Head of caudate nucleus (tissue), 42 donors: ENCODE data around the gene RHOBTB3.
"Not testable (repeated sequence)": the region's sequence is repeated elsewhere in the genome, so short reads cannot be mapped to it uniquely, and the experiment has no call there.

Experiments
- DNase-seq, 42 donors: peaks; one replicate each; pipeline versions ENCODE4 v3.0.0 to v3.0.0-alpha.2; 2020 to 2021; ENCODE audit warnings: mixed read lengths in 7 of 42
- intact Hi-C: fragments of 100-400 bp; cut with DNase I; formaldehyde crosslinking; loops from one replicate; pipeline ENCODE4 v1.15.0; 2022

RHOBTB3 gene

DNA sequence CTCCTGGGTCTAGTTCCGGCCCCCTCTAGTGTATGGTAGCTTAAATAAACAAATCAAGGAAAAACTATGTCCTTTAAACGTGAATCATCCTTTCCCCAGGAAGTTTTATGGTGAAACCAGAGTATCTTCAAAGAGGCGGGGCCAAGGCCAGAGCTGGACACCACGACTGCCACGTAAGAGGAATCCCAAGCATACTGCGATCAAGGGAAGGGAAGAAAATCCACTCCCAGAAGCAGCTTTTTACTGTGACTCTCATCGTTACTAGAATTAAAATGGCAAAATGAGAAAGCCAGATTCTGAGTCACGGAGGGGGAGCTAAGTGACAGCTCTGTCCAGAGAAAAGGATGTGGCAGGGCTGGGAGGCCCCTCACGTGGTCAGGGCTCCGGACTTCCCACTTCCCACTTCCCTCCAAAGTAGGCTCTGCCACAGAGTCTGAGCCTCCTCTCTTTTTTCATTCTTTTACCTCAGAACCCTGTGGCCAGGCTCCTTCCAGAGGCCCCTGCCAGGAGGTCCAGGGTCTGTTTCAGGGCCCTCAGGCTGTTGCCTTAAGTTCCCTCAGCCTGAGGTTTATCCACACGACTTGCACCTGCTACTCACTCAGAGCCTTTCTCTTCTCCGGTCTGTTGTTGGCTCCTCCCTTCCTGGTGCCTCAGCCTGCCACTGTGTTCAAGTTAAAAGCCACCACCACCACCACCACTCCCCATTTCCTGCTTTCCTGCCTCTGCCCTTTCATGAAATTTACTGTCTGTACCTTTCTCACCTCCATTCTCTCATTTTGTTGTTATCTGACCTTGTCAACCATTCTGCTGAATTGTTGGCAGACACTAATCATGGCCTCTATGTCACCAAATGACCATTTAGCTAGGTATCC, 92.8 kb downstream of the RHOBTB3 start:
- intact Hi-C loops, result no loop called here
- peak in 24 of 42 donors; percentile 19 to 68 (median 45) for DNase-seq

DNA sequence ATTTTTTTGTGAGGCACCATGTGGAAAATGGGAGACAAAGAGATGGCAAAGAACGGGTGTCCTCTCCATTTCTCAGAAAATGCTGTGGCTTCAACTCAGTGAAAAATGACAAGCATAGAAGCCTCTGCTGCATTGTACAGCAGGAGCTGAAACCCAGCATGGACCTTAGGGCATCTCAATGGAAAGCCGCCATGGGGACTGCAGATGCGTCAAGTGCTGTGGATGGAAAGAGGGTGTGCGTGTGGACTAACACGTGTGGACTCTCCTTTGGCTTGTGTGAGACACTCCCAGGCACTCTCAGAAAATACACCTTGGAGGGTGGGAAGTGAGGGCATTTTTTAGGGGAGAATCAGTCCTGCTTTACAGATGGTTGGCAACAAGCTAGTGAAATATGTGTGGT, 93.6 kb downstream of the RHOBTB3 start:
- intact Hi-C loops, result no loop called here
- no peak for DNase-seq

DNA sequence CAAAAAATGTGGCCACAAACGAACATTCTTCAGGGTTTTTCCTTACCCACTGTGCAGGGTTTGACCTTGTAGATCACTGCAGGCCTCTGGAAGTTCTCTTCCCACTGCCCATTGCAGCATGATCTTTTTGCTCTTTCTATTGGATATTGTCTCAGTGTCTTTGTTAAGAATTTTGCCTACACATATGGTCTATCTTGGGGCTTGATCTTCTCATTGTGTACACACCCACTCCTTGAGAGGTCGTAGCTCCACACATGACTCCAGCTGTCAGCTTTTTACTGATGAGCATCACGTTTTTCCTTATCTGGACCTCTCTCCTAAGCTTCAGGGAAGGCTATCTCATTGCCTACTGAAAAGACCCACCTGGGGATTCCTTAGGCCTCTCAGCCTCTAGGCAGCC, 94.4 kb downstream of the RHOBTB3 start:
- no peak for DNase-seq
- intact Hi-C loops, result no loop called here

DNA sequence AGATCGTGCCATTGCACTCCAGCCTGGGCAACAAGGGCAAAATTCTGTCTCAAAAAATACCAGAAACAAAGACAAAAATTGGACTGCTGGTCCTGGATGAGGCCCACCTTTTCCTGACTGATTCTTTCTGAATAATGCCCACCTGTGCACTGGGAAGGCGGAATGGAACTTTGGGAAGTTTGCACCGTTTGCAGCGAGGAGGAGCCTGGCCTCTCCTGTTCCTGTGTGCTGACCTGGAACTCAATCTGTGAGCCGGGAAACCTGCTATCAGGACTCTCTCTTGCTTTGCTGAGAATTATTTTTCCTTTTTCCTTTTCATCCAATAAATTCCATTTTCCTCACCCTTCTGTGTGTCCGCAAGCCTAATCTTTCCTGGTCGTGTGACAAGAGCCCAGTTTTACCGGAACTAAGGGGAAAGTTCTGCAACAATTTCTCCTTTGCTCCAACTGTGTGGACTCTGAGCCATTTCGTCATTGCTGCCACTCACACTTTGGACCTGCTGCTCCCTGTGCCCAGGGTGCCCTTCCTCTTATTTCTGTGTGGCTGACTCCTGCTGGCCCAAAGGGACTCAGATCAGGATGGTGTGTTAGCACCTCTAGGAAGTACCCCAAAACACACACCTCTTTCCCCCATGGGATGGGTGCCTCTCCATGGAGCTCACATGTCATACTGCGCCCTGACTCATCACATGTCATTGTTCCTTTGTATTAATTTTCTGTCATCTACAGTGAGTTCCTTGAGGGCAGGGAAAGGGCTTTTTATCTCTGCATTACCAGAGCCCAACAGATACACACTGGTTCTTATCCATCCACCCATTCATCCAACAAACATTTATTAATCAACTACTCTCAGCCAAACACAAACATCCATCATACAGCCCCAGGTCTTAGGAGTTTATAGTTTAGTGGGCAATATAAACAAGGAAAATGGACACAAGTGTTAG, 96.1 kb downstream of the RHOBTB3 start:
- DNase-seq, result no peak
- intact Hi-C loops, result no loop called here

DNA sequence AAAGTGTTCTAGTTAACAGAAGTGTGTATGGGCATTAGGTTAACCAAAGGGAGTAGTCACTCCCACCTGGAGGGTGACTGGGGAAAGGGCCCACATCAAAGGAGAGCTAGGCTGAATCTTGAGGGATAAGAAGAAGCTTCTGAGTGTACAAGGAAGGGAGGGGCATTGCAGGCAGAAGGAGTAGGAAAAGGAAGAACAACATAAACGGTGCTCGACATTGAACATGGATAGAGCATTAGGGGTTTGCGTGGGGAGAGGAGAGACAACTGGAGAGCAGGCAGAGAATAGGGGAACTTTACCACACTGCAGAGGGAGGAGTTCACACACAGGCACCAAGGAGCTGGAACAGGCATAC, 96.7 kb downstream of the RHOBTB3 start:
- intact Hi-C loops, result no loop called here
- no peak for DNase-seq

DNA sequence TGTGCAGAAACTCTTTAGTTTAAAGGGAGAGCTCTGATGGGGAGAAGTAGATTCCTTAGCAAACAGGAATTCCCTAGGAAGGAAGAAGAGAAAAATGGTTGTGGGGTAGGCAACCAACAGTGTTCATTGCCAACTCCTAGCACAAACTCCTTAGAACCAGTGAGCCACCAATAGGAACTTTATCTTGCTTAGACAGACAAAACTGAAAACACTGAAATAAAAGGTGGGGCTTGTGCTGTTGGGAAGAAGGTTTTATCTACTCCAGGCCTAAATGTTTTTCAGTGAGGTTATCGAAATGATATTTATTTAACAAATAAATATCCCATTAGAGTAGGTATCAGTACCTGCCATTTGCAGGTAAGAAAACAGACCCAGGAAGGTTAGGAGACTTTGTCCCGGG, 99.1 kb downstream of the RHOBTB3 start:
- intact Hi-C loops, result loop anchor here (10.0 kb wide), 1 partner anchor 275 kb away; the partner anchor contains the start of genes ARSK and SKIC3
- no peak for DNase-seq

DNA sequence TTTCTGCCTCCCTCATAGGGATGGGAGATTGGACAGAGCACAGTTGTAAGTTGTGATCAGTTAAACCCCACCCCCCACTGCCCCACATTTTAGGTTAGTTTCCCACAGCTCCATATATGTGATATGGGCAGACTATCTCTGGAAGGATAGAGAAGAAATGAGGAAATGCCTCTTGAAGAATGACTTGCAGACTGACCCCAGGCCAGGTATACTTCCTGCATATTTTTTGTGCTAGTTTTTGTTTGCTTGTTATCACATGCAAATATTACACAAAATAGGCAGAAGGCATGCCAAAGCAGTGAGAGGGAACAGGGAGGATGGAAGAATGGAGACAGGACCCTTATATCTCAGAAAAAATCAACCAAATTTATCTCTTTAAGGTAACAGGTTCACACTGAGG, 101.5 kb downstream of the RHOBTB3 start:
- DNase-seq, result no peak
- intact Hi-C loops, result loop anchor here (10.0 kb wide), 1 partner anchor 278 kb away; the partner anchor contains the start of genes ARSK and SKIC3

DNA sequence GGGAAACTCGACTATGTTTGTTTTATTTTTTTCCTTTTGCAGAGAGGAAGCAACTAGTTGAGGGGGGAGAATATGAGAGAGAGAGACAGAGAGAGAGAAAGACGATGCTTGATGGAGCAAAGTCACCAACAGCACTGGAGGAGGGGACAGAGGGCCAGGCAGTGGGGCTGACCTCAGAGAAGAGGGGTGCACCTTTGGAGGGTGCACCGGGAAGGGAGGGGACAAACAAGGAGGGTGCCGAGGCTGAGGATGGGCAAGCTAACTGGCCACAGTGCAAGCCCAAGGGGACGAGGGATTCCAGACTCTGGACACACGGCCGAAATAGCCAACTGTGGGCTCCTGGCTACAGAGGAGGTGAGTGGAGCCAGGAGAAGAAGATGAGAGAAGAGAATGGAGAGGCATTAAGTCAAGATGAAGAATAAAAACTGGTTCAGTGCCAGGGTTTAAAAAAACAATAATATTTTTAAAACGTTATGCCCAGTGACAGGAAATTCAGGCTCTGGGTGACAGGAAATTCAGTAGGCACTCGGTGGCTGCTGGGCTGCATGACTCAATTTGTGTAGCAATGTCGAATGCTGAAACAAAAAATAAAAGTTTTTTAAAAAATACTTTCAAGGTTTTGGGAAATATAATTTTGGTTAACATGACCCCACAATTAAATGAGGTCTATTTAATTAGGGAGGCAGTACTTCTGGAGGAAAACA, 104.7 kb downstream of the RHOBTB3 start:
- DNase-seq, result no peak
- intact Hi-C loops, result loop anchor here (10.0 kb wide), 1 partner anchor 281 kb away; the partner anchor contains the start of genes ARSK and SKIC3

DNA sequence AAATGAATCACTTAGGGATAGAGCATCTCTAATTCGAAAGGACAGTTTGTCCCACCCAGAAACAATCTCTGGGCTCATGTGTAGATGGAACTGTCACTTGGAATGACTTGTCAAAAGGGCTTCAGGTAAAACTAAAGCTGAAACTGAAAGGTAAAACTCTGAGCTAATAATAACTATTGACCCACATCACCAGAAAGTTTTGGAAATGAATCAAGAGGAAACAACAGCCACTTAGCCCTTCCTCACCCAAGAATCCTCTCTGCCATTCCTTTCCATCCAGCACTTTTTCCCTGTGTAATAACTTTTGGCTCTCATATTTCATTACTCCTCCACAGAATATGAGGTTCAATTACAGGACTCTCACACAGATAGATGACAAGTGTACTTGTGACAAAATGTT, 105.4 kb downstream of the RHOBTB3 start:
- no peak for DNase-seq
- intact Hi-C loops, result loop anchor here (10.0 kb wide), 1 partner anchor 282 kb away; the partner anchor contains the start of genes ARSK and SKIC3

DNA sequence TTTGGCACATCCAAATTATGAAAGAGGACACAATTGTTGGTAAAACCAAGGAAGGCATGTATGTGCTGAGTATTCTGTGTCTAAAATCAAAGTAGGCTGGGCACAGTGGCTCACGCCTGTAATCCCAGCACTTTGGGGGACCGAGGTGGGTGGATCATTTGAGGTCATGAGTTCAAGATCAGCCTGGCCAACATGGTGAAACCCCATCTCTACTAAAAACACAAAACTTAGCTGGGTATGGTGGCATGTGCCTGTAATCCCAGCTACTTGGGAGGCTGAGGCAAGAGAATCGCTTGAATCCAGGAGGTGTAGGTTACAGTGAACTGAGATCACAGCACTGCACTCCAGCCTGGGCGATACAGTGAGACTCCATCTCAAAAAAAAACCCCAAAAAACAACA, 105.8 kb downstream of the RHOBTB3 start:
- intact Hi-C loops, result loop anchor here (10.0 kb wide), 1 partner anchor 282 kb away; the partner anchor contains the start of genes ARSK and SKIC3
- not testable (repeated sequence) for DNase-seq

DNA sequence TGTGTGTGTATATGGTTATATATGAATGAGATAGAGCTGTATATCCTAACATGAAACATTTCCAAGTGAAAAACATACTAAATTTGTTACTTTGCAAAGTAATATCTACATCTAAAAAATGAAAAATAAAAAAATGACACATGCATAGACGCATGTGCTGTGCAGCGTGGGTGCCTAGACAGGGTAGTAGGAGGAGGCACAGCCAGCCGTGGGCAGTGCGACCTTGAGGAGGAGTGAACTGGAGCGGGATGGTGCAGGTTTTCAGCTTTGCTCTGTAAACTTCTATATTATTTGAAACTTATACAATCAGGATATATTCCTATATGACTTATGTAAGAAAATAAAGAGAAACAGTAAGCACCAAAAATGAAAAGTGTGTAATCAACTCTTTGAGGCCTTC, 106.4 kb downstream of the RHOBTB3 start:
- DNase-seq, result peak in 13 of 42 donors; percentile 37 to 76 (median 49)
- intact Hi-C loops, result loop anchor here (10.0 kb wide), 1 partner anchor 283 kb away; the partner anchor contains the start of genes ARSK and SKIC3

DNA sequence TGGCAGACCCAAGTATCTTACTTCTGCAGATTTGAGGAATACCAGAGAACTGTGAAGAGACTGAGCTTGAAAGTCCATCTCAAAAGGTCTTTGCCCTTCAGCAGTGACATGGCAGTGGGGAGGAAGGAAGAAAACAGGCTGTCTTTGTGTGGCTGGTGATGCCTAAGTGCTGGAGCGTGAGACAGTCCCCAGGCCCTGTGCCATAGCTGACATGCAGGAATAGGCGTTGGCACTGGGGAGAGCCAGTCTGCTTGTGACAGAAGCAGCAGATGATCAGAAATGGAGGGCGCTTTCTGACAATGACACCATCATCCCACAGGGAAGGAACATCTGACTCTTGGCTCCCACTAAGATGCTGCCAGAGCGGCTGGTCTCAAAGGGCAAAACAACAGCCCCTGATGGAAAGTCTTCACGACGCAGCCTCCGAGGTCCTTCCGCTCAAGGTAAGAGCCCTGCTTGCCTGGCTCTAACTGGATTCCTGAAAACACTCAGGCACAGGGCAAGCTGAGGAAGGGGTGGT, 106.9 kb downstream of the RHOBTB3 start:
- intact Hi-C loops, result loop anchor here (10.0 kb wide), 1 partner anchor 283 kb away; the partner anchor contains the start of genes ARSK and SKIC3

DNA sequence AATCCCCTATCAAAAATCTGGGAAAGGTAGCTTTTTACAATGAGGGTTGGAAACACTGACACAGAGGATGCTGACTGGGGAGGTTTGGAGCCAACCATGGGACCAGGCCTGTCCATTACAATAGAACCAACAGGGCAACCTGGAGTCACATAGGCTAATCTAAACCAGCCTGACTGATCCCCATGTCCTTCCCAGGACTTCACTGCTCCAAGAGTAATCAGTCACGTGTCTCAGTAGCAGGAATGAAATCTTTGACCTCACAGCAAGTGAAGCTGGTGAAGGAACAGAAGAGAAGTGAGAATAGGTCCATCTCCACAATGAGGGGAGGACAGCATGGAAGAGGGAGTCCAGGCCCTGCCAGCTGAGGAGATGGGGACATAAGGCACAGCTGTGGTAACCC, 107.4 kb downstream of the RHOBTB3 start:
- intact Hi-C loops, result loop anchor here (10.0 kb wide), 1 partner anchor 284 kb away; the partner anchor contains the start of genes ARSK and SKIC3
- DNase-seq, result no peak

More for the DNA sequence above, 106.9 kb downstream of the RHOBTB3 start:
- peak in 39 of 42 donors; percentile 28 to 89 (median 66) for DNase-seq

DNA sequence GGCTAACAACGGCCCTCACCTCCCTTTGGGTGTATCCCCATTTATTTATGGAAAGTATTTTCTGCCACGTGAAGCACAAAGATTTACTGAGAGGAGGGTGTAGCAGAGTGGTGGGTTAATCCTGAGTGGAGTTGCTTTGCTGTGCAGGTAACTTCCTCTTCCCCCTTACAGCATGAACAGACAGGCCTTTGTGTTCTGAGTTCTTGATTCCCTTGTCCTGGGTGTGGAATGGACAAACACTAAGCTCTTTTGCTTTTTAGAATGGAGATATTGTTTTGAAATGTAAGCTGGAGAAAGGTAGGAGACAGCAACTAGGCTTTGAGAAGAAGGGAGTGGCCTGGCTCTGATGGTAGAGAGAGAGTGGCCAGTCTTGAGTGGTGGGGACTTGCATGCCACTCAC, 108.5 kb downstream of the RHOBTB3 start:
- intact Hi-C loops, result loop anchor here (10.0 kb wide), 1 partner anchor 285 kb away; the partner anchor contains the start of genes ARSK and SKIC3
- DNase-seq, result no peak

DNA sequence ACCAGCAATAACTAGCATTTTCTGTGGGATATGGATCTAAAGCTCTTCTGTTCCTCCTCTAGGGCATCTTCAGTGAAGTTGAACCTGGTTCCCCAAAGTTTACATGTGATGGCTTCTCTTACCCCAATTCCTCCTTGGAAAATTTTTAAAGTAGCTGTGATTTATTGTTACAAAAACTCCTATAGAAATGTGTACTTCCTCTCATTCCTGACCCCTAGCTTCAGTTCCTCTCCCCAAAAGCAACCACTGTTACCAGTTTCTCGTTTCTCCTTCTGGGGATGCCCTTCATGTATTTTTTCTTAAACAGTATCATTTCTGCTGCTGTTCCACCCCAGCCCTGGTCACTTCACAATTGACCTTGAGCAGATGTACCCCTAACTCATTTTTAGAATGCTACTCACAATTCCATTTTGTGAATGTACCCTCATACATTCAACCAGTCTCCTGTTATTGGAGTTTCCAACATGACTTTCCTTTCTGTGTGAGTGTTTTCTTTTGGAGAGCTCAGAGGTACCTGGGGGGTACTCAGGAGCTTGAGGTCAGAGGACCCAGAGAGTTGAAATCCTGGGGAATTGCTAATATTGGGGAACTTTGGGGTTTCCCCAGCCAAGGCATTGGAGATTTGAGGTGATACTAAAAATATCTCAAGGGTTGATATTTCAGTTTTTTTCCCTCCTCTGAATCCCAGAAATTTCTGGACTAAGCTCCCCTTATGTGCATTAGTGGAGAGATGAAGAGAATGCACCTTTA, 110.0 kb downstream of the RHOBTB3 start:
- DNase-seq, result no peak
- intact Hi-C loops, result no loop called here

DNA sequence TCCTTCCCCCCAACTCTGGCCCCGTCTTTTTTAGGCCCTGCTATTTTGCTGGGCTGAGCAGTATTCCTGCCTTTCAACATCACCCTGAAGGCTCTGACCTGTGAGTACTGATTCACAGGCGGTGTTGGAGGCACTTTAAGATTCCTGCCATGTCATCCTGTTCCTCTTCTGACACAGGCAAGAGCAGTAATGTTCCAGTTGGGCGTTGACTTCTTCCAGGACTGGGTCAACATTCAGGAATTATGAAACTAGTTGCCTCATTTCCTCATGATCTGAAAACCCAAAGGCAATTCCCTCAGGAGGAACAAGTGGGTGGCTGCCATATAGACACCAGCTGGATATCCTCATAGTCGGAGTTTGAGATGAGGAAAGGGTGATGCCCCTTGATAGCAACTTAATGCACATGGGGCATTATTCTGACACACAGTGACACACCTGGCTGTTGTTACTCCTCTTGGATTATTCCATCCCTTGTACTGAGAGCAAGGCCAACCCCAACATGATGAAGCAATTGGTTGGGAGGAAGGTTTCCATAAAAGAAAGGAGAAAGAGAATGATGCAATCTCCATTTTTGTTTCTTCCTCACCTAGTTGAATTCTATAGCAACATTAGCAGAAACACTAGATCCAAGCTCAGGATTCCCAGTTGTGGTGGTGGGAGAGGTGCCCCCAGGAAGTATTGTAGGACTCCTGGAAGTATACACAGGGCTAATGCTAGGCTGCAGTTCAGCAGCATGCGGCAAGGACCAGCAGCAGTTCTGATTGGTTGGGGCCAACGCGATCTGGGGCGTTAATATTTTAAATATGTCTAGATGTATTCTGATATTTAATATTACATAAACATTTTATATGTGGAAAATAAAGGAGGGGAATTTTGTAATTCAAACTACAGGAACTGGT, 111.0 kb downstream of the RHOBTB3 start:
- intact Hi-C loops, result no loop called here
- DNase-seq, result peak in 2 of 42 donors; percentile 4 to 41
